SK-N-SH treated with all-trans-retinoic acid at 6 μM for 48 hours (cell line): ENCODE measurements around the gene P2RY6.

ENCODE experiments used
- BACH2 ChIP-seq: fragments of 250-450 bp; sonication (Bioruptor Pico); IDR thresholded peaks from 2 replicates; pipeline ENCODE4 v1.9.0; 2021; ENCODE audit warnings: mild to moderate bottlenecking, borderline replicate concordance
- CREB5 ChIP-seq: fragments of 250-450 bp; sonication (Bioruptor Pico); IDR thresholded peaks from 2 replicates; pipeline ENCODE4 v1.5.1; 2020; ENCODE audit warnings: low read depth, mild to moderate bottlenecking, moderate library complexity
- ESRRG ChIP-seq: fragments of 250-450 bp; sonication (Bioruptor Pico); IDR thresholded peaks from 2 replicates; pipeline ENCODE4 v1.6.1; 2021; ENCODE audit warnings: mild to moderate bottlenecking
- OSR1 ChIP-seq: fragments of 250-450 bp; sonication (Bioruptor Pico); IDR thresholded peaks from 2 replicates; pipeline ENCODE4 v1.8.0; 2022; ENCODE audit warnings: moderate library complexity, mild to moderate bottlenecking, inconsistent platforms
- PATZ1 ChIP-seq: fragments of 250-450 bp; sonication (Bioruptor Pico); IDR thresholded peaks from 2 replicates; pipeline ENCODE4 v1.8.0; 2020; ENCODE audit warnings: mild to moderate bottlenecking, moderate library complexity, borderline replicate concordance
- SNAI2 ChIP-seq: fragments of 250-450 bp; sonication (Bioruptor Pico); IDR thresholded peaks from 2 replicates; pipeline ENCODE4 v1.5.0; 2020; ENCODE audit warnings: mild to moderate bottlenecking, moderate library complexity
- ZFP30 ChIP-seq: fragments of 450-650 bp; formaldehyde crosslinking; IDR thresholded peaks from 2 replicates; pipeline ENCODE4 v1.5.0; 2022; ENCODE audit warnings: mild to moderate bottlenecking, moderate library complexity
- ZNF565 ChIP-seq: fragments of 450-650 bp; formaldehyde crosslinking; conservative IDR thresholded peaks from 2 replicates; pipeline ENCODE4 v1.5.0; 2020; ENCODE audit warnings: low read depth, mild to moderate bottlenecking, moderate library complexity
- ZNF70 ChIP-seq: fragments of 450-650 bp; formaldehyde crosslinking; IDR thresholded peaks from 2 replicates; pipeline ENCODE4 v1.5.0; 2020; ENCODE audit warnings: mild to moderate bottlenecking, moderate library complexity
- ZNF8 ChIP-seq: fragments of 450-650 bp; formaldehyde crosslinking; IDR thresholded peaks from 2 replicates; pipeline ENCODE4 v1.5.0; 2020; ENCODE audit warnings: mild to moderate bottlenecking, moderate library complexity

DNA sequence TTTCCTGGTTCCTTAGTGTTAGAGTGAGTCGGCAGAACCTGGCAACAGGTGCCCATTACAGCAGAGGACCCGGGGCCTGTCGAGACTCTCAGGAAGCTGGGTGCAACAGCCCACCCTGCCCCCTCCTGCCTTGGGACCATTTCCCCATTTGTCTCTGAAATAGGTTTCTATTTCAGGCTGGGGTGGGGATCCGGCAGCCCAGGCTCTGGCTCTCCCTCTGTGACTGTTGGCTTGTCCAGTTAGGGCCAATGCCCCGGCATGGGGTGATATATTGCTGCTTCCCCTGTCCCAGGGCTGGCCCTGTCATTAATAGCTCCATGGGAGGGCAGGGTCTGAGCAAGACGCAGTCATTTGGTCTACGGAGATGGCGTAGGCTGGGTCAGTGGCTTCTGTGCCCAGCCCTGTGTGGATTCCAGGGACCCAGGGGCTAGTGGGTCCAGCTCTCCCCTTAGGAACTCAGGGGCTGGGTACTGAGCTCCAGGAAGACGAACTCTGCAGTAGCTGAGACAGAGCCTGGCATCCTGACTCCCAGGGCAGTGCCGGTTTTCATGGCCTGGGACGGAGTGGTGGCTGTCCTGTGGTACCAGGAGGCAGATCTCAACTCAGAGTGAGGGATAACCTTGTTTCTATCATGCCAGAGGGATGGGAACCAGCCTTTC is 2.7 kb downstream of the P2RY6 start:
- TF ChIP-seq ZFP30 (CRISPR knock-in tag), result no peak
- TF ChIP-seq PATZ1, result no peak
- no peak for TF ChIP-seq SNAI2 (CRISPR knock-in tag)
- TF ChIP-seq ZNF8 (CRISPR knock-in tag), result no peak
- TF ChIP-seq CREB5 (CRISPR knock-in tag), result no peak
- TF ChIP-seq ZNF70 (CRISPR knock-in tag), result no peak
- TF ChIP-seq ESRRG, result no peak
- TF ChIP-seq OSR1 (CRISPR knock-in tag), result no peak
- TF ChIP-seq ZNF565 (CRISPR knock-in tag), result no peak
- TF ChIP-seq BACH2 (CRISPR knock-in tag), result no peak
